AG04450 (cell line): ENCODE measurements around the gene MYPN. TPM values are rescaled to one million over a fixed set of nuclear protein-coding genes. Genes with fewer than 3 reads are reported as not detected.

ENCODE experiments used
- CTCF ChIA-PET: fragments of 300-600, 350-600 bp; formaldehyde crosslinking; extraction: SDS; loops from one replicate; lab custom pipeline; 2022; ENCODE audit warnings: antibody characterized with exemption, inconsistent platforms; lab: Charles Lee
- POLR2A ChIA-PET: fragments of 350-600 bp; formaldehyde crosslinking; extraction: SDS; loops from one replicate; lab custom pipeline; 2021; ENCODE audit warnings: antibody characterized with exemption, inconsistent platforms; lab: Yijun Ruan, JAX
- DNase-seq: peaks from one replicate; pipeline ENCODE4 v3.0.0-alpha.2; 2011; ENCODE audit warnings: low read depth, low spot score
- H3K27ac ChIP-seq: one replicate; pipeline ENCODE4 v1.5.1; 2012; ENCODE audit warnings: low read depth, low read length, control low read depth
- H3K27me3 ChIP-seq: one replicate; pipeline ENCODE4 v1.6.0; 2012; ENCODE audit warnings: low read length; ENCODE audit not compliant: control insufficient read depth, insufficient read depth
- H3K4me3 ChIP-seq: 2 replicates; pipeline ENCODE4 v1.5.1; 2011; ENCODE audit warnings: mild to moderate bottlenecking, low read depth, low read length, control low read depth
- H3K9me3 ChIP-seq: 2 replicates; pipeline ENCODE4 v1.5.1; 2012; ENCODE audit warnings: low read length; ENCODE audit not compliant: control insufficient read depth, insufficient read depth
- CTCF ChIP-seq: IDR thresholded peaks from 2 replicates; pipeline ENCODE4 v1.5.1; 2011; ENCODE audit warnings: low read depth, low read length, control low read depth, inconsistent platforms
- polyA plus RNA-seq: library from polyadenylated mRNA; depleted of rRNA; stranded (reverse); fragments of >200 nt; gene quantifications from 2 replicates; pipeline ENCODE4 v1.2.3, GENCODE V29; 2011

MYPN gene
- polyA plus RNA-seq, 1 experiment, result 2.9 TPM

- no peak for DNase-seq
- ChIA-PET CTCF (interaction anchor here (1.3 kb wide), 1 partner anchor 130 kb away, joined by 4 read pairs; no protein-coding TSS in a partner anchor), POLR2A (no interaction called here)
- Histone ChIP-seq H3K4me3 (no peak overlapping the region), H3K27me3 (no peaks in the 10 kb centered on the region), H3K27ac (no peak overlapping the region), H3K9me3 (peaks cover 4% of the 10 kb centered on the region; the same call in 1 of the 2 replicates)
- TF ChIP-seq CTCF, result no peak
Observed at GRCh38 chr10:68079434-68079833, 29.9 kb upstream of the MYPN start.

GRCh38 chr10:68080853-68081431 lies 28.3 kb upstream of the MYPN start:
- H3K27ac ChIP-seq, result no peak overlapping the region

GRCh38 chr10:68081916-68082315 lies 27.4 kb upstream of the MYPN start:
- no peaks in the 10 kb centered on the region for H3K27me3 ChIP-seq
- H3K9me3 ChIP-seq, result no peaks in the 10 kb centered on the region
- H3K4me3 ChIP-seq, result no peak overlapping the region
- no peak for TF ChIP-seq CTCF
- no peak for DNase-seq
- CTCF ChIA-PET, result interaction anchor here (0.6 to 8.5 kb wide), 5 partner anchors 75 to 144 kb away, joined by 4 to 197 read pairs (median 14); no protein-coding TSS in a partner anchor
- no peak overlapping the region for H3K27ac ChIP-seq
- POLR2A ChIA-PET, result no interaction called here

More at GRCh38 chr10:68080853-68081431, 28.3 kb upstream of the MYPN start:
- ChIA-PET POLR2A (interaction anchor here (0.6 kb wide), 1 partner anchor 46 kb away, joined by 4 read pairs; no protein-coding TSS in a partner anchor), CTCF (interaction anchor here (8.5 kb wide), 1 partner anchor 76 kb away, joined by 197 read pairs; no protein-coding TSS in a partner anchor)
- H3K27me3 ChIP-seq, result no peaks in the 10 kb centered on the region
- TF ChIP-seq CTCF, result no peak
- no peak overlapping the region for H3K4me3 ChIP-seq
- DNase-seq, result no peak
- no peaks in the 10 kb centered on the region for H3K9me3 ChIP-seq

- DNase-seq, result no peak
- Histone ChIP-seq H3K4me3 (no peak overlapping the region), H3K27ac (no peak overlapping the region), H3K27me3 (no peaks in the 10 kb centered on the region), H3K9me3 (no peaks in the 10 kb centered on the region)
- POLR2A ChIA-PET, result interaction anchor here (0.5 kb wide), 1 partner anchor 111 kb away, joined by 3 read pairs; no protein-coding TSS in a partner anchor
- peak; percentile 62 for TF ChIP-seq CTCF
- CTCF ChIA-PET, result interaction anchor here (0.6 to 8.5 kb wide), 34 partner anchors 8 to 266 kb away, joined by 3 to 197 read pairs (median 4); partner anchors contain the start of genes MYPN and PBLD
Observed at GRCh38 chr10:68082872-68083271, 26.4 kb upstream of the MYPN start.

GRCh38 chr10:68083953-68084352 lies 25.3 kb upstream of the MYPN start:
- no peak overlapping the region for H3K4me3 ChIP-seq
- no peak for DNase-seq
- ChIA-PET POLR2A (interaction anchor here (0.9 kb wide), 1 partner anchor 248 kb away, joined by 4 read pairs; the partner anchor contains the start of gene HNRNPH3), CTCF (interaction anchor here (0.6 to 8.5 kb wide), 11 partner anchors 13 to 249 kb away, joined by 3 to 197 read pairs (median 6); partner anchors contain the start of genes MYPN and PBLD)
- H3K27ac ChIP-seq, result no peak overlapping the region
- TF ChIP-seq CTCF, result no peak
- H3K9me3 ChIP-seq, result no peaks in the 10 kb centered on the region
- H3K27me3 ChIP-seq, result no peaks in the 10 kb centered on the region
